Suppressor macrophage (primary cell): ENCODE measurements around the gene CPT1B.
"Not testable (repeated sequence)": the region's sequence is repeated elsewhere in the genome, so short reads cannot be mapped to it uniquely, and the experiment has no call there.

ENCODE experiments used
- DNase-seq, 4 experiments: peaks; one replicate each; pipeline ENCODE4 v3.0.0-alpha.2; 2020 to 2022
- total RNA-seq, 17 experiments: gene quantifications; one replicate each; lab custom pipeline; 2026; ENCODE audit warnings: mixed read lengths in 6 of 17, inconsistent platforms in 3 of 17; lab: John Stamatoyannopoulos, UW

Gene CPT1B
- 0 to 1.3 (median 0.38) reads per million in 17 experiments for total RNA-seq

DNA sequence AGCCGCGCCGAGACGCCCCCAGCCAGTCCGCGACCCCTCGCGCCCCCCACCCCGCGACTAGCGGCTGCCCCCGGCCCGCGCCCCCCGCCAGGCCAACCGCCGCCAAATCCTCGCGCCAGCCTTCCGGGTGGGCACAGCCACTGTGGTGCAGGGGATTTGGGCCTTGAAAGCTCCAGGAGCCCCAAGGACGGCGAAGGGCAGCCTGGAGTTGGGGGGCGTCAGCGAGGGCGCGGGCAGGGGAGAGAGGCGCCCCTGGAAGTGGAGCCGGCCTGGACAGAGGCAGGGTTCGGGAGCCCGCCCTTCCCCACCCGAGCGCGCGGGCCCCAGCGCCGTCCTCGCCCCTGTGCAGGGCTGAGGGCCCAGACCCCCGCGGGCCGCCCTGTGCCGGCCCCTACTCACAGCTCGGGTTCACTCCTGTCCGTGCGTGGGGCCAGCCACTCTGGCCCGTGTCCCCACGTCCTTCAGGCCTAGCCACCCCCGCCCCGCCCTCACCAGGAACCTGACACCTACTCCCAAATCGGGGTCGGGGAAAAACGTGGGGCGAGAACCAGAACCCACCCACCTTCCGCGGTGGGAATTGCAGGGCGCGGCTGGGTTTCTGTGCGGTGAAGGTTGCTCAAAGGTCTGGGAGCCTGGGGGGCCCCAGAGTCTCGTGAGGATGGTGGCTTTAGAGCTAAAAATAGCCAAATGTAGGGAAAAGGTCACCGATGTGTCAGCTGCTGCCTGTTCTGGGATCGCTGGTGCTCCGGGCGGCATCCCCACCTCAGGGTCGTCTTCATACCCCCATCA, at the start of gene CPT1B:
Gene CPT1B (minus strand): TSS at position 441 of the 789 bp plus-strand sequence. CDS start 512 bp downstream, outside the sequence.
- peak in 2 of 4 experiments; percentile 14 to 27 for DNase-seq

GRCh38 chr22:50626850-50627641, 48.8 kb upstream of the CPT1B start:
- DNase-seq = no peak

DNA sequence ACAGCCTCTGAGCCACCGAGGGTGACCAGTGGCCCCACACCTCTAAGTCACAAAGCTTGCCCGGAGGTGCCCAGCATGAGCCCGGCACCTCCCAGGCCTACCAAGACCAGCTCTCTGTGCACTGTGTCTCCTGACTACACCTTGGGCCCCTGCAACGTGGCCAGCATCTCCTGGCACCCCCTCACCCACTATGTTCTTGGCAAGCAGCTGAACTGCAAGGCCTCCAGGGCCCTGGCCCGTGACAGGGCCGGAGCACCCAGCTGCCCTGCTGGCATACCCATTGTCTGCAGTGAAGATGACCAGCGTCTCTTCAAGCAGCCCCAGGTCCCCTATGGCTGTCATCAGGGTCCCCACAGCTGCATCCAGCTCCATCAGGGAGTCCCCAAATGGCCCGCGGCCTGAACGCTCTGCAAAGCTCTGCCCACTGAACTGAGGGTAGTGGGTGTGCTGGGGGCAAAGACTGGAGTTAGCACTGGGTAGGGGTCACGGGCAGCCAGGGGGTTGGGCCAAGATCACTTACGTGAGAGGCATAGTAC, 48.2 kb upstream of the CPT1B start:
- DNase-seq = no peak

- no peak for DNase-seq
Measured at GRCh38 chr22:50625568-50626313, 47.5 kb upstream of the CPT1B start.

DNA sequence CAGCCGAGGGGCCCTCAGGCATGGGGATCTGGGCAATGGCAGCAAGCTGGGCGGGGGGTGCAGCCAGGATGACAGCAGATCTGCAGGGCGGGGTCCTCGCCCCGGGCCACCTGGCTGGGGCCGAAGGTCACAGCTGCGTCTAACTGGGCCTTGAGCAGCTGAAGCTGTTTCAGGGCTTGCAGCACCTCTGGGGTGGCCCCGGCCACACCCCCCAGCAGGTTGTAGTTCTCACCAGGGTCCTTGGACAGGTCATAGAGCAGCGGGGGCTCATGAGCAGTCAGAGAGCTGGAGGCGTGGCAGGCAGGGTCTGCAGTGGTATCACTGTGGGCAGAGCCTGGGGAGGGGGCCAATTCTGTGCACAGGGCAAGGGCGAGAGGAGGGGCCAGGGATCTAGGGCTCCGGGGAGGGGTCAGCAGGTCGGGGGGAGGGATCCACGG, 46.9 kb upstream of the CPT1B start:
- no peak for DNase-seq

- no peak for DNase-seq
Measured at GRCh38 chr22:50624347-50625130, 46.3 kb upstream of the CPT1B start.

GRCh38 chr22:50622723-50623327, 44.6 kb upstream of the CPT1B start:
- DNase-seq = no peak

- peak in 3 of 4 experiments; percentile 30 to 31 (median 30) for DNase-seq
Measured at GRCh38 chr22:50621948-50622722, 43.9 kb upstream of the CPT1B start.

DNA sequence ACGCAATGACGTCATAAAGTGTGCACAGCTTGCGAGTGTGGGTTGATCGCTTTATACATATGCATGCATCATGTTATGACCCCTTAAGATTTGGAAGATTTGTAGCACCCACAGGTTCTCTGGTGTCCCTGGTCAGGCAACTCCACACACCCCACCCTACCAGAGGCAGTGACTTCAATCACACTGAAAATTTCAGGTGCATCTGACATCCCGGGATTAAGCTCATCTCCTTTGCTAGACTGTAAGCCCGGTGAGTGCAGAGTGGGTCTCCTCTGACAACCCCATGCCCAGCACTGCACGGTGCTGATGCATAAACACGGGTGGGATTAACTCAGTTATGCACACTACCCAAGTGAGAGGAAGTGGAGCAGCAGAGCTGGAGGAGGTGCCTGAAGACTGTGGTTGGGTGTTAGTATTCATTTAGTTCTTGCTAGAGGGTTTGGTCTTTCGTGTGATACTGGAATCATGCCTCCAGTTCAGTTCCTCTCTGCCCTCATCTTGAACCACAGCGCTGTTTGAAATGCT, 43.2 kb upstream of the CPT1B start:
- peak; percentile 59 to 80 (median 74) for DNase-seq

GRCh38 chr22:50620593-50621355, 42.5 kb upstream of the CPT1B start:
- peak; percentile 34 to 47 (median 38) for DNase-seq

- not testable (repeated sequence) for DNase-seq
Measured at GRCh38 chr22:50614296-50614695, 36.1 kb upstream of the CPT1B start.

DNA sequence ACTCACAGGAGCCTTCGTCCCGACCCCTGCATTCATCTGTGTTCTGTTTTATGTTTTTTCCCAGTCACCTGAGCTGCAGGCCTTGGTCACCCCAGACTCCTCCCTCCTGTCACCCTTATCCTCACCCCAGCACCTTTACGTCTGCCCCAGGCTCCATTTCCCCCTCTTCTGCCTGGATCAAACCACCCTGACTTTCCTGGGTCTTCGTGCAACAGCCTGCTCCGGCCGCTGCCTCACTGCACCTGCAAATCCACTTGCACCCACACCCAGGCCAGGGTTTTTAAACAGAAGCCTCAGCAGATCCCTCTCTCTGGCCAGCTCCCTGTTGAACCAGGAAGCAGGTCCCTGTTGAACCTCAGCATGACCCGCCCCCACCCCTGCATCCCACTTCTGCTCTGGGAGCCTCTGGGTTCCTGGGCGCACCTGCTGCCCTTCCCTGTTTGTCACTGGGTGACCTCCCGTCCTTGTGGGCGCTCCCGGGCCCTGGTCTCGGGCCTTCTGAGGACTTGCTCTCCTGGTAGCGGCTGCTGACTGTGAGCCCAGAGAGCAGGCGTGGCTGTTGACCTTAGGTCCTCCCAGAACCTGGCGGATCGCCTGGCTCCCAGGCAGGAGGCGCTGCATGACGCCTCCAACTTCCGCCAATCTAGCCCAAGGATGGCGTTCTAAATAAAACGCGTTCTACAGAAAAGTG, 35.2 kb upstream of the CPT1B start:
- DNase-seq = no peak

DNA sequence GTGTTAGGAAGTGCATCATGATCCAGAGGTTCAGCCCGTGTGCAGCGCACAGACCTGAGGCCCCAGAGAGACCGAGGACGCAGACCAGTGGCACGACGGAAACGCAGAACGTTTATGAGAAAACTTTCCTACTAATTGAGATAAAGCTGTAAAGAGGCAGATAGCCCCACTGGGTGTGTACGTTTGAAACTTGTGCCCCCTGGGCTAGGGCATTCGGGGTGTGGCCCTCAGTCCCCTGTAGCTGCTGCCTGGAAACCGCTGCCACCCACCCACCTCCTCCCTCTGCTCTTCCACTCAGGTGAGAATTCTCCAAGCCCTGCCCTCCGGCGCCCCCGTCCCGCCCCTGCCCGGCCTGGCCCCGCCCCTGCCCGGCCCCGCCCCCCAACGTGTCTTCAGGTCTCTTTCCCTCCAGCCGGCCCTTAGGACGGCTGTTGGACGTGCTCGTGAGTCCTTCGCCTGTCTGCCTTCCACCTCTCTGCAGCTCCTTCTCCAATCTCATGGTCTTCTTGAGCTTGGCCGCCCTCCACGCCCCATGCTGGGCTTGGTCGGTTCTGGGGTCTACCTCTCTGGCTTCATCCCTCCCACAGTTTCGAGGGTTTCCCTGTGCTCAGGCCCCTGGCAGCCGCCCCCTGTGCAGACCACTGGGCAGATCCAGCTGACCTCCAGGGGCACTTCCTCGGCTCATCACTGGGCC, 34.4 kb upstream of the CPT1B start:
- no peak for DNase-seq

- DNase-seq = no peak
Measured at GRCh38 chr22:50612168-50612527, 33.9 kb upstream of the CPT1B start.

- DNase-seq = no peak
Measured at GRCh38 chr22:50611341-50612060, 33.3 kb upstream of the CPT1B start.

- no peak for DNase-seq
Measured at GRCh38 chr22:50610581-50610980, 32.4 kb upstream of the CPT1B start.

- DNase-seq = no peak
Measured at GRCh38 chr22:50610041-50610451, 31.8 kb upstream of the CPT1B start.
